ENCODE data around the gene CFHR5.
A peak's percentile ranks its signal among the peaks of the same experiment; 100 is the strongest.
"Not testable (repeated sequence)": the region's sequence is repeated elsewhere in the genome, so short reads cannot be mapped to it uniquely, and the experiment has no call there.

Gene CFHR5

DNA sequence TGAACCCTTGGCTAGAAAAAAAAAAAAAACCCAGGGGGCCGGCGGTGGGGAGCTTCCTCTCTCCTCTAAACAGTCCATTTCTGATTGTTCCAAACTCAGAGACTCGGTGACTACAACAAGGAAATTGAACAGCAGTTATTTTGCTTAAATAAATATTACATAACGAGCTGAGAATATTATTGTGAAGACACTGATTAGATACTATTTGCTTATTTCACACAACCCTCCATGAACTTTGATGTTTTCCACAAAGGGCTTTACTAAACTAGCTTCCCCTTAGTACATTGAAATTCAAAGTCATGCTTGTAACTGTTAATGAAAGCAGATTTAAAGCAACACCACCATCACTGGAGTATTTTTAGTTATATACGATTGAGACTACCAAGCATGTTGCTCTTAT, at the start of gene CFHR5:
Gene CFHR5, plus strand, starts transcription at position 279 of the 400 bp plus-strand sequence. Its CDS starts 109 bp downstream, at position 388.
- DNase-seq = no peak

DNA sequence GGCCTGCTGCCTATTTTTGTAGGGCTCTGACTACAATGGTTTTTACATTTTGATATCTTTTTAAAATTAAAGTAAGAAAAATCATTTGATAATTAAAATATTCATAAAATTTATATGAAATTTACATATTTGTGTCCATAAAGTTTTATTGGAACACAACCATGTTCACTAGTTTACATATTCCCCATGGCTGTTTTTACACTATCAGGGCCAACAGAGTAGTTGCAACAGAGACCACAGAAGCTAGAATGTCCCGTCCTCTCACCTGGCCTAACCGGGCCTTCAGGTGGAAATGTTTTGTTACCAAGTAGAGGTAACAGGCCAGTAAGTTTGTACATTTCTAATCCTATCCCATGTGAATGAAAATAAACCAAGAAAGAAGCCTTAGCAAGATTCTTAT, 44.5 kb upstream of the CFHR5 start:
- peak; percentile 2 for DNase-seq

DNA sequence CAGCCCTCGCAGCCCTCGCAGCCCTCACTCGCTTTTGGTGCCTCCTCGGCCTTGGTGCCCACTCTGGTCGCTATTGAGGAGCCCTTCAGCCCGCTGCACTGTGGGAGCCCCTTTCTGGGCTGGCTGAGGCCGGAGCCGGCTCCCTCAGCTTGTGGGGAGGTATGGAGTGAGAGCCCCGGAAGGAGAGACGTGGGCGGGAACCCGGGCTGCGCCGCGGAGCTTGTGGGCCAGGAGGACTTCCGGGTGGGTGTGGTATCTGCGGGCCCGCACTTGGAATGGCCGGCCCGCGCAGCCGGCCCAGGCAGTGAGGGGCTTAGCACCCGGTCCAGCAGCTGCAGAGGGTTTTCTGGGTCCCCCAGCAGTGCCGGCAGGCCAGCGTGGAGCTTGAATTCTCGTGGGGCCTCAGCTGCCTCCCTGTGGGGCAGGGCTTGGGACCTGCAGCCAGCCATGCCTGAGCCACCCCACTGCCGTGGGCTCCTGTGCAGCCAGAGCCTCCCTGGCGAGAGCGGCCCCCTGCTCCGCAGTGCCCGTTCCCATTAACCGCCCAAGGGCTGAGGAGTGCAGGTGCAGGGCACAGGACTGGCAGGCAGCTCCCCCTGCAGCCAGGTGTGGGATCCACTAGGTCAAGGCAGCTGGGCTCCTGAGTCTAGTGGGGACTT, 43.7 kb upstream of the CFHR5 start:
- DNase-seq = peak; percentile 94

DNA sequence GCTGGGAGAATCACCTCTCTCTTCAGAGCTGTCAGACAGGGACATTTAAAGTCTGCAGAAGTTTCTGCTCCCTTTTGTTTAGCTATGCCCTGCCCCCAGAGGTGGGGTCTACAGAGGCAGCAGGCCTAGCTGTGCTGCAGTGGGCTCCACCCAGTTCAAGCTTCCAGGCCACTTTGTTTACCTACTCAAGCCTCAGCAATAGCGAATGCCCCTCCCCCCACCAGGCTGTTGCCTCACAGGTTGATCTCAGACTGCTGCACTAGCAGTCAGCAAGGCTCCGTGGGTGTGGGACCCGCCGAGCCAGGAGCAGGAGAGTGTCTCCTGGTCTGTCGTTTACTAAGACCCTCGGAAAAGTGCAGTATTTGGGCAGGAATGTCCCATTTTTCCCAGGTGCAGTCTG, 35.9 kb upstream of the CFHR5 start:
- DNase-seq = not testable (repeated sequence)

DNA sequence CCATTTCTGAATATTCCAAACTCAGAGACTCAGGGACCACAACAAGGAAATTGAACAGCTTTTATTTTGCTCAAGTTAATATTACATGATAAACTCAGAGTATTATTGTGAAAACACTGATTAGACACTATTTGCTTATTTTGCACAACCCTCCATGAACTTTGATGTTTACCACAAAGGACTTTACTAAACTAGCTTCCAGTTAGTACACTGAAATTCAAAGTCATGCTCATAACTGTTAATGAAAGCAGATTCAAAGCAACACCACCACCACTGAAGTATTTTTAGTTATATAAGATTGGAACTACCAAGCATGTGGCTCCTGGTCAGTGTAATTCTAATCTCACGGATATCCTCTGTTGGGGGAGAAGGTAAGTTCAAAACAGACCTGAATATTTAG, 33.8 kb upstream of the CFHR5 start, which contains the start of gene CFHR2:
Gene CFHR2, plus strand, starts transcription at position 171 of the 400 bp plus-strand sequence. Its CDS starts 143 bp downstream, at position 314.
- DNase-seq = not testable (repeated sequence)

DNA sequence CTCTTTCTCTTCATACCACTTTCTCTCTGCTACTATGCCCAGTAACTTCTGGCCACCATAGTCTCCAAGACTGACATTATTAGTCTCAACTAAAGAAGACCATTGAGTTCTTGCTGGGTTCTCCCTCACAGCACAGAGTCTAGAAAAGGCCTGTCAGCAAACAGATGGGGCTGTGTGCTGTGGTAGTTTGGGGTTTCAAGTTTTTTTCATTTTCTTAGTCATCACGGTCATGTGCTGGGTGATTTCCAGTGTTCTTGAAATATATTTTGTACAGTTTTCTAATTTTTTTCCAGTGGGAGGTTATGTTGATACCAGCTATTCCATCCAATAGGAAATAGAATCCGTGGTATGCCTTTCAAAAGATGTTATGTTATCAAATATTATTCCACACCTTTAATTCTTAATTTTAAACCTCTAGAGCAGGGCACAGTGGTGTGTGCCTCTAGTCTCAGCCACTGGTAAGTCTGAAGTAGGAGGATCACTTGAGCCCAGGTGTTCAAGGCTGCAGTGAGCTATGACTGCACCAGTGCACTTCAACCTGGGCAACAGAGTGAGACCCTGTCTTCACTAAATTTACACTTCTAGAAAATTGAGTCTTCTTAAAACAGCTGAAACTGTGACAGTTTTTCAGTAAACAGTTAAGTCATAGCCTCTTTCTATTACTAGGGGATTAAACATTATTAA, 25.5 kb upstream of the CFHR5 start:
- DNase-seq = no peak

DNA sequence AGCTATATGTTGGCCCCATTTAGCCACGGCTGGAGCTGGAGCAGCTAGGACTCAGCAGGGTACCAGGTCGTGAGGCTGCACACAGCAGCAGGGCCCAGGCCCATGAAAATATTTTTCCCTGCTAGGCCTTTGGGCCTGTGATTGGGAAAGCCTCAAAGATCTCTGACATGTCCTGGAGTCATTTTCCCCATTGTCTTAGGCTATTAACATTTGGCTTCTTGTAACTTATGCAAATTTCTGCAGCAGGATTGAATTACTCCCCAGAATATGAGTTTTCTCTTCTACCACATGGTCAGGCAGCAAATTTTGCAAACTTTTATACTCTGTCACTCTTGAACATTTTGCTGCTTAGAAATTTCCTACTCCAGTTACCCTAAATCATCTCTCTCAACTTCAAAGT, 22.6 kb upstream of the CFHR5 start:
- no peak for DNase-seq

DNA sequence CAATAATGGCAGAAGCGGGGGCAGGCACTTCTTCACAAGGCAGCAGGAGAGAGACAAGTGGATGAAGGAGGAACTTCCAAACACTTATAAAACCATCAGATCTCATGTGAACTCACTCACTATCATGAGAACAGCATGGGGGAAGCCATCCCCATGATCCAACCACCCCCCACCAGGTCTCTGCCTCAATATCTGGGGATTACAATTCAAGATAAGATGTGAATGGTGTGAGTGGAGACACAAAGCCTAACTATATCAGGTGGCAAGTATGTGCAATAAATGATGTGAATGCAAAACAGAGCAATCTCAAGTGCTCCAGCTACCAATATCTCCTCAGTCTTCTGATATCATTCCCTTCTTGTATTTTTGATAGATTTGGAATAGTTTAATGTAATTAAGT, 21.4 kb upstream of the CFHR5 start:
- no peak for DNase-seq

DNA sequence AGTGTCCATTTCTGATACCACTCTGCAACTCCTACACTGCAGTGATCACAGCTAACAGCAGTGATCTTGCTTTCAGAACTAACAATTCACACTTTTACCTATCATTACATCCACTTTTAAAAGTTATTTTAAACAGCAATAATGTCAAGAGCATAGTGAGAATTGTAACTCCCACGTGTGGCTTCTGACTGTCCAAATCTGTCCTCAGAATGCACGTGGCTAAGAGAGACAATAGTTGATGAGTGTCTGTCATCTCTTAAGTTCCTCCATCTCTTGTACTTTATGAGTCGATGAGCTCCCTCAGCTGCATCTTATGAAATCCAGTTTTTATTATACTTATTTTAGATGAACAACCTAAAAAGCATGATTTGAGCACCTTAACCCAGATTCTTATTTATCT, 16.5 kb upstream of the CFHR5 start:
- DNase-seq = no peak

DNA sequence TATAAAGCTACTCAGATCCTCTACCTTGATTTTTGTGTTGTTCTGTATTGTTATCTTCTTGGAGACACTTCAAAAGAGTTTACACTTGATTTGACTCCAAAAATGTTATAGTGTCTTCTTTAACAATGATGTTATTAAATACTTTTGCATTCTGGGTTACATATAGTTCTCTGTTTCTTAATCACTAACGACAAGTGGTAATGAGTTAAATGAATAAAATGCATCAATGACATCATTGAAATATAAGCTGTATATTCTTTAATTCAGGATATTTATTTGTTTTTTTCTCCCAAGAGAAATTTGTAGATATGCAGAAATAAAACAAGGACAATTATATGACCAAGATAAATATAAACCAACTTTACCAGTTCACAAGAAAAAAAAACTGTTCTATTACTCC, 7.2 kb upstream of the CFHR5 start:
- DNase-seq = no peak

DNA sequence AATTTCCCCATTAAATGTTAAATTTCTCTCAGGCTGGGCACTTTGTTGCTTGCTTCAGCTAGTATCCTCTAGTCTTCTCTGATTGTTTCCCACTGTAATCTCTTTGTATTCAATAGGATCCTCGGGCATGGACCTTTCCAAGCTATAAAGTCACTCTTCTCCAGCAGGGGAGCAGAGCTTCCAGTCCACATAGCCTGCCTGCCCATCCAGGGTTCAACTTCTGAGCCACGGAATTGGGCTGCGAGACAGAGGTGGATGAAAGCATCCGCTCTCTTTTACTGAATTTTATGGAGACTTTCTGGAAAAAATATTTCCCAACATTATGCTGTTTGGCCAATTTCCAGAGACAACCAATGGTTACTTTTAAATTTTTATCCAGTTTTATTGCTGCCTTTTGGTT, 1.1 kb upstream of the CFHR5 start:
- DNase-seq = no peak

DNA sequence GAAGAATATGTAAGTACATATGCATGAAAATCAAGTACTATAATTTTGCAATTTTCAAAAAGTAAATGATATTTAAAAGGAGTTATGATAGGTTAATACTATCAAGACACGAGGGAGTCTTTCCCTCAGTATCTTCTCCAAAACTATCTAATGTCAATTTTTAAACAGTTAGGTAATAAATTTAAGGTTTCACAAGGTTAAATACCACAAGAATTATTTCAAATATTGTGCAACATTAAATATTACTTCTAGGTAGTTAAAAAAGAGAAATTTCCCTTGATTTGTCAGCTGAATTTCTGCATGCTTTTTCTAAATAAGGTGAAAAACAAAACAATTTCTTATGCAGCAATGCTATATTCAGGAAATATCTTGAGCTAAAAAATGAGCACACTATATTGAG, 3.5 kb downstream of the CFHR5 start:
- DNase-seq = no peak

DNA sequence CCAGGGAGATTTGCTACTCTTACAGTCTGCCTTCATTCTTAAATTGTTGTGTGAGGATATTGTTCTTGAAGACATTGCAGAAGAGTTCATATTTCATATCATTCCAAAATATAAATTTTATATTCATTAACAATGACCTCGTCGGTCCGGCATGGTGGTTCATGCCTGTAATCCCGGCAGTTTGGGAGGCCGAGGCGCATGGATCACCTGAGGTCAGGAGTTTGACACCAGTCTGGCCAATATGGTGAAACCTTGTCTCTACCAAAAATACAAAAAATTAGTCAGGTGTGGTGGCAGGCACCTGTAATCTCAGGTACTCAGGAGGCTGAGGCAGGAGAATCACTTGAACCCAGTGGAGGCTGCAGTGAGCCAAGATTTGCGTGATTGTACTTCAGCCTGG, 4.9 kb downstream of the CFHR5 start:
- DNase-seq = not testable (repeated sequence)

DNA sequence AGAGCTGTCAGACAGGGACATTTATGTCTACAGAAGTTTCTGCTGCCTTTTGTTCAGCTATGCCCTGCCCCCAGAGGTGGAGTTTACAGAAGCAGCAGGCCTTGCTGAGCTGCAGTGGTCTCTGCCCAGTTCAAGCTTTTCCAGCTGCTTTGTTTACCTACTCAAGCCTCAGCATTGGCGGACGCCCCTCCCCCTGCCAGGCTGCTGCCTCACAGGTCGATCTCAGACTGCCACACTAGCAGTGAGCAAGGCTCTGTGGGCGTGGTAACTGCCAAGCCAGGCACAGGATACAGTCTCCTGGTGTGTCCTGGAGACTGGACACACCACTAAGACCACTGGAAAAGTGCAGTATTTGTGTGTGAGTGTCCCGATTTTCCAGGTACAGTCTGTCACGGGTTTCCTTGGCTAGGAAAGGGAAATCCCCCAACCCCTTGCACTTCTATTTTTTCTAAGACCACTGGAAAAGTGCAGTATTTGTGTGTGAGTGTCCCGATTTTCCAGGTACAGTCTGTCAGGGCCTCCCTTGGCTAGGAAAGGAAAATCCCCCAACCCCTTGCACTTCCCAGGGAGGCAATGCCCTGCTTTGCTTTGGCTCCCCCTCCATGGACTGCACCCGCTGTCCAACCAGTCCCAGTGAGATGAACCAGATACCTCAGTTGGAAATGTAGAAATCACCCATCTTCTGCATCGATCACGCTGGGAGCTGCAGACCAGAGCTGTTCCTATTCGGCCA, 14.7 kb downstream of the CFHR5 start:
- peak; percentile 93 for DNase-seq

DNA sequence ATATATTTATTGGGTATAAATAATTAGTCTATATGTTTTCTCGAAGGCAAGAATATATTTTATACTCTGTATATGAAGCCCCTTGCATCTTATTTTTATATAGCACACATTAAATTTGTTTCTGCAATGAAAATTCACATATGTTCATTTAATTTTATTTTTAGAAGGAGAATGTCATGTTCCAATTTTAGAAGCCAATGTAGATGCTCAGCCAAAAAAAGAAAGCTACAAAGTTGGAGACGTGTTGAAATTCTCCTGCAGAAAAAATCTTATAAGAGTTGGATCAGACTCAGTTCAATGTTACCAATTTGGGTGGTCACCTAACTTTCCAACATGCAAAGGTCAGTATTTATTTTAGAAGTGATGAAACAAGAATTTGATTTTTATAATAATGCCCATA, 16.6 kb downstream of the CFHR5 start:
- no peak for DNase-seq

DNA sequence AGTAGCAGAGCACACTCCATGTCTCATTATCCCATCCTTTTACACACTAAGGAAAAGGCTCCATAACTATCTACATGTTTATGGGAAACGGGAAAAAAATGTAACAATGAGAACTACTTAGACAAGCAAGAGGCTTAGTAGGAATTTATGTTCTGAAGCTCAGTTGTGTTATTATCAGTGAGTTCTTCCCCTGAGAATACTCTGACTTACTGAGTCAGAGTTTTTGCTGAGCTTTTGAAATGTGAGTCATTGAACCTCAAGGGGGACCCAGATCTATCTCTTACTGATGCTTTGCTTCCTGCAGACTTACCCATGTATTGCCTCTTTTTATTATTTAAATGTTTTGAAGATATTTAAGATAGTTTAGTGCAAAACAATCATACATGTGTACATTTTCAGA, 20.1 kb downstream of the CFHR5 start:
- DNase-seq = no peak

DNA sequence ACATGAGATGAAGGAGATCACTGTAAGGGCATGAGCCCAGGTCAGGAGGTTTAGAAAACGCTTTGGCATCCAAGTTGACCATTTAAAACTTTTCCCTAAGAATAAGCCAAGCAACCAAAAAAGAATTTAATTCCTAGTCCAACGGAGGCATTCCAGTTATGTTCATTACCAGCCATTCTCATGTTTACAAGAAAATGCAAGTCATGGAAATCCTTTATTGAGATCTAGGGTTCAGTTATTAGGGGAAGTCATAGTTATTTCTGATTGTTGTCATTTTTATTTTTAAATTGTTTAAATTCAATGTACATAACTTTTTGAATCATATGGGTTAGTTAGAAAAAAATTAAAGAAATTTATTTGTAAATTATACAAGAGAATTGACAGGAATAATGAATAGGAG, 24.5 kb downstream of the CFHR5 start:
- DNase-seq = no peak

DNA sequence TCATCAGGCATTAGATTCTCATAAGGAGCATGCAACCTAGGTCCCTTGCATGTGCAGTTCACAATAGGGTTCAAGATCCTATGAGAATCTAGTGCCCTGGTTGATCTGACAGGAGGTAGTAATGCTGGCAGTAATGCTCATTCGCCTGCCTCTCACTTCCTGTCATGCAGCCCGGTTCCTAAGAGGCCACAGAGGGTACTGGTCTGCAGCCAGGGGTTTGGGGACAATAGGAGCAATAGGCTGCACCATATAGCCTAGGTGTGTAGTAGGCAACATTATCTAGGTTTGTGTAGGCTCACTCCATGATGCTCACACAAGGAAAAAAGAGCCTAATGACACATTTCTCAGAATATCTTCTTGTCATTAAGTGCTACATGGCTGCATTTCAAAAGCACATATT, 25.8 kb downstream of the CFHR5 start:
- no peak for DNase-seq

DNA sequence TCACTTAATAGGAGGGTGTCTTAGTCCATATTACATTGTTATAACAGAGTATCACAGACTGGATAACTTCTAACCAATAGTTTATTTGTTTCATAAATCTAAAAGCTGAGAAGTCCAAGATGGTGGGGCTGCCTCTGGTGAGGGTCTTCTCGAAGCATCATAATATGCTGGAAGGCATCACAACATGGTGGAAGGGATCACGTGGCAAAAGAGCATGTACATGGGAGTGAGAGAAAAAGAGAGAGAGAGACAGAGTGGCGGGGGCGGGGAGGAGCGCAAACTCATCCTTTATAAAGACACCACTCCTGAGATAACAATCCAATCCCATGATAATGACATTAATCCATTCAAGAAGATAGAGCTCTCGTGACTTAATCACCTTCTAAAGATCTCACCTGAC, 31.5 kb downstream of the CFHR5 start:
- peak; percentile 68 for DNase-seq

DNA sequence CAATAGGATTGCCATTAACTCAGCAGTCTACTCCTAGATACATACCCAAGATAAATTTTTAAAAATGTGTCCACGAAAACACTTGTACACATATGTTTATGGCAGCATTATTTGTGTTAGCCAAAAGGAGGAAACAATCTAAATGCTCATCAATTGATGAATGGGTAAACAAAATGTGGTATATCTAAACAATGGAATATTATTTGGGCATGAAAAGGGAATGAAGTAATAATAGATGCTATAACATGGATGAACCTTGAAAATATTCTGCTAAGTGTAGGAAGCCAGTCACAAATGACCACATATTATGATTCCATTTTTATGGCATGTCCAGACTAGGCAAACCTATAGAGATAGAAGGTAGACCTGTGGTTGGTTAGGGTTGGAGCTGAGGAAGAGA, 34.3 kb downstream of the CFHR5 start:
- DNase-seq = no peak

DNA sequence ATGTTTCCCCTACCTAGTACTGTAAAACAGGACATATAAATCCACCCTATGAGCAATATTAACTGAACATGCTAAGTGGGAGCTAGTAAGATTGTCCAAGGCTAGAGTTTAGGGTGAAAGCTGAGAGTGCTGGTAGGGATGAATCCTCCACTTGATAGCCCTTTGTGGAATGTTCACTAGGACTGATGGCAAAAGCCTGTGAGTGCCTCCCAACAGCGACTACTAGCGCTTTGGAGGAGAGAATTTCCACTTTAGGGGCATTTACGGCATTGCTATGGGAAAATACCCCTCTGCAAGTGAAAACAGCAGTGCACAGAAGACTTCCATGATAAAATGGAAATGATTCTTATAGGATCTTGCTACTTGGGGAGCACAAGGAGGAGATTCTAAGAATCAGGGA, 35.9 kb downstream of the CFHR5 start:
- no peak for DNase-seq

DNA sequence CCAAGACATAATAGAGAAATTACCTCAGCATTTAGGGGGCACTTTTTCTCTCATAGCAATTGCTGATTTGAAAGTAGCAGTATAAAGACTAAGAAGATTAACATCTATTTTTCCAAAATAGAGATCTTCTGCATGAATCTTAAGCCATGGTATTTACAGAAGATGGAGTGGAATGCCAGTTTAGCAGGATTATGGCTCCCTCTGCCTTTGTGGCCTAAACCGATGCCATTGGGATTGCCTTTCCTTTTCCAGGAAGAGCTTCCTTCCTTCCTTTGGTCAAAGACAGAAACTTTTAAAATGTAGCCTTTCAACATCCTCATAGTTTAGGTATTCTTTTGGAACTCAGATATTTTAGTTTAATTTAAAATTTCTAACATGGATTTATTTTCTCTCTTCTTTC, 39.4 kb downstream of the CFHR5 start:
- no peak for DNase-seq

DNA sequence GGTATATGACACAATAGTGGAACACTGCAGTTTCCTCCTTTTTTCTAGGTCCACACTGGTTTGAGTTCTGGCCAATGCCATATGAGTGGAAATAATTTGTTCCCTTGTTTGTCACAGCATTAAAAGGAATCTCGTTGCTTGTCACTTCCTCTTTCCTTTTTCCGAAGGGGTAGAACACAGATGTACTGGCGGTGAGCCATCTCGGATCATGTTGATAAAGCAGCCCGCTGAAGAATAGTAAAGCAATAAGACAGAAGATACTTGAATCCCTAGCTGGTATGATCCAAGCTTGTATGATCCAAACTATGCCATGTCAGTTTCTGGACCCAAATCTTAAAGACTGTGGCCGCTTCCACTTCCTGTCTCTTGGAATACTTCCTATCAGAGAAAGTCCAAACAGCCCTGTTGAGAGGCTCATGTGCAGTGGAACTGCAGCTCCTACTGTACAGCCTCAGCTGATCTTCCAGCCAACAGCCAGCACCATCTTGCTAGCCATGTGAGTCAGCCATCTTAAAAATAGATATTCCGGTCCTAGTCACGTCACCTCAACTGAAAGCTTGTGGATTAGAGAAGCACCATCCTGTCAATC, 40.3 kb downstream of the CFHR5 start:
- no peak for DNase-seq

DNA sequence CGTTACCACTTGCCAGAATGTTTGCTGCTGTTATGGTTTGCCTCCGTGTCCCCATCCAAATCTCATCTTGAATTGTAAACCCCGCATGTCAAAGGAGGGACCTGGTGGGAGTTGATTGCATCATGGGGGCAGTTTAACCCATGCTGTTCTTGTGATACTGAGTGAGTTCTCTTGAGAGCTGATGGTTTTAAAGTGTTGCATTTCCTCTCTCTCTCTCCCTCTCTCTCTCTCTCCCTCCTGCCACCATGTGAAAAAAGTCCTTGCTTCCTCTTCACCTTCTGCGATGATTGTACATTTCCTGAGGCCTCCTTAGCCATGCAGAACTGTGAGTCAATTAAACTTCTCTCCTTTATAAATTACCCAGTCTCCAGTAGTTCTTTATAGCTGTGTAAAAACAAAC, 44.4 kb downstream of the CFHR5 start:
- no peak for DNase-seq
